ENCODE measurements around the gene UNC5C.

Gene UNC5C

DNA sequence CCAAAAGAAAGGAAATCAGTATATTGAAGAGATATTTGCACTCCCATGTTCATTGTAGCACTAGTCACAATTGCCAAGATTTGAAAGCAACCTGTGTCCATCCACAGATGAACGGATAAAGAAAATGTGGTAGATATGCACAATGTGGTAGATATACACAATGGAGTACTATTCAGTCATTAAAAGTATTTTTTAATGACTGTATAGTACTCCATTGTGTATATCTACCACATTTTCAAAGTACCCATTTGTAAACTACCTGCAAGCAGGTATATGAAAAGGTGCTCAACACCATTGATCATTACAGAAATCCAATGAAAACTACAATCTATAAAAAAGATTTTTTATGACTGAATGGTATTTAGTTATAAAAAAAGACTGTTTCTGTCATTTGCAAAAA is 200.4 kb downstream of the UNC5C start:
- no peak for DNase-seq (ENCODE audit: low read depth in 2 of 2)

DNA sequence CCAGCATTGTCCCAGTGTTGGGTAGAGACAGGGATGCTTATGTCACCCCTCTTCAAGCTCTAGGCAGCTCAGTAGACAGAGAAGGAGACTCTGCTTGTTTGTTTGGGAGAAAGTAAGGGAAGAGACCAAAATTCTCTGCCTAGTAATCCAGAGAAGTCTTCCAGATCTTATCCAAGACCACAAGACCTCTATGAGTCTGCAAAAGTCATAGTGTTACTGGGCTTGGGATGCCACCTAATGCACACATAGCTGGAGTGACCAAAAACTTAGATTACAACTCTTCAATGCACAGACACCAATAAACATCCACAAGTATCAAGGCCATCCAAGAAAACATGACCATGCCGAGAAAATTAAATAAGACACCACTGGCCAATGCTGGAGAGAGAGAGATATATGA is 205.5 kb downstream of the UNC5C start:
- no peak for DNase-seq (ENCODE audit: low read depth in 2 of 2)

DNA sequence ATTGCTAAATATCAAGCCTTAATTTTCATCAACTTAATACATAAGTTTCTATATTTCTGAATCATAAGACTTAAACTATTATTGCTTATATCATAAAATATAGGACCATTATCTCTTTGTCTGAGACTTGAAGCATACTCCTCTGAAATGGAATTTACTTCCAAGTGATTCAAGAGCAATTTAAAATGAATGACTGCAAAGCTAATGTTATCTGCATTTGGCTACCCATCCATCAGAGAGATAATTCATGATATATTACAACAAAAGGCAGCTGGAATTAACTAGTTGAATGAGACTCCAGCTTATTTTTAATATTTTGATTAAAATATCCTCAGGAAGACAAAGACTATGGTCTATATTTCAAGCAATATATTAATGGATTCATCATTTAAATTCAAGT is 208.6 kb downstream of the UNC5C start:
- DNase-seq (ENCODE audit: low read depth in 2 of 2) = no peak

DNA sequence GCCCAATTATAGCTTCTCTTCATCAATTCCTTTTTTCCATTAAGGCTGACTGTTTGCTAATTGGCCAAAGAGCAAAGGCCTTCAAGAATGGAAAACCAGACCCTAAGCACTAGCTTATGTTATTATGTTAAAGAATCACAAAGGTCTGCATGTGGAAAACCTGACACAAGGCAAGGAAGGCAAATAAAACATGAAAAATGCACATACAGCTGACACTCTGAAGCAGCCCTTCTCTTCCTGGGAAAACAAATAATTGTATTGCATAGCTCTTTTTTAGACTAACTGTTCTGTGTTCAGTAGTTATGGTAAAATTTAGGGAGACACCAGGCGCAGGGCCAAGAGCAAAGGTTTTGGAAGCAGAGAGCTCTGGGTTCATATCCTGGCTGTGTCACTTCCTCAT is 223.1 kb downstream of the UNC5C start:
- no peak for DNase-seq (ENCODE audit: low read depth in 2 of 2)

DNA sequence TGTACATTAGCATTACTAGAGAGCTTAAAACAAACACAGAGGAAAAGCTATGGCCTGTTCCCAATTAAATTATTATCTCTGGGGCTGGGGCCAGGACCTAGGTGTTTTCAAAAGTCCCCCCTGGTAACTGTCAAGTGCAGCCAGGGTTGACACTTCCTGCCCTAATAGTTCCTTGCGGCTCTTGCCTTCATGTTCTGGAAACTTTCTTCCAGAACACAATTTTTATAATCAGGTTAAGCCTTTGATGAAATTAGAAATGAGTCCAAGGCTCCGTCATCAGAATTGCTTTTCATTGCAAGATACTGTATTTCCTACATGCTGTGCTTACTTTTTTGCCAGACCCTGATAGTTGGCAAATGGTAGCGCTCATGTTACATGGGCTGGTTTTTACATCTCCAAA is 229.6 kb downstream of the UNC5C start:
- no peak for DNase-seq (ENCODE audit: low read depth in 2 of 2)

DNA sequence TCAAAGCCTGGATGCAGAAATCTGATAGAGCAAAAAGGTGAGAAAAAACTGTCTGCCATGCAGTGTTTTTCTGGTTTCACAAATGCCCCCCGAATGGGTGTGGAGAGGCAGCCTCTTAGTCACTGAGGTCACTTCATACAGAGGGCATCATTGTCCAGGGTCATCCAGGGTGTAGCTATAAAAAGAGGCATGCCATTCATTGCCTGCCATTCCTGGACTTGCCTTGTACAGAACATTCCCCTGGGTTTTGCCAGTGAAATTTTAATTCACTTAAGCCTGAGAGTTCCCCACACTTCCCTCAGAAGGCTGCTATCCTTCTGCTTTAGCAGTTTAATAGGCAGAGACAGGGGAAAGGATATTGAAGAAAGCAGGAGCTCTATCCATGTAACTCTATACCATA is 230.3 kb downstream of the UNC5C start:
- DNase-seq (ENCODE audit: low read depth in 2 of 2) = no peak

DNA sequence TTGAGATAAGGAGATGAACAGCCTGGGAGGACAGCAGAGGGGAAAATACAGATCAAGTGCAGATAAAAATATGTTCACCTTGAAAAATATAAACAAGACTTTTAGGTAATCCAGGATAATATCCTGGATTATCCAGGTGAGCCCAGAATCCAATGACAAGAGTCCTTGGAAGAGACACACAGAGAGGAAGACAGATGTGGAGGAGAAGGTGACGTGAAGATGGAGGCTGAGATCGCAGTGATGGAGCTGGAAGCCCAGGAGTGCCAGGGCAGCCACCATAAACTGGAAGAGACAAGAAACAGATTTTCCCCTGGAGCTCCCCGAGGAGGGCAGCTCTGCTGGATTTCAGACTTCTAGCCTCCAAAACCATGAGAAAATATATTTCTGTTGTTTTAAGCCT is 230.7 kb downstream of the UNC5C start:
- no peak for DNase-seq (ENCODE audit: low read depth in 2 of 2)

DNA sequence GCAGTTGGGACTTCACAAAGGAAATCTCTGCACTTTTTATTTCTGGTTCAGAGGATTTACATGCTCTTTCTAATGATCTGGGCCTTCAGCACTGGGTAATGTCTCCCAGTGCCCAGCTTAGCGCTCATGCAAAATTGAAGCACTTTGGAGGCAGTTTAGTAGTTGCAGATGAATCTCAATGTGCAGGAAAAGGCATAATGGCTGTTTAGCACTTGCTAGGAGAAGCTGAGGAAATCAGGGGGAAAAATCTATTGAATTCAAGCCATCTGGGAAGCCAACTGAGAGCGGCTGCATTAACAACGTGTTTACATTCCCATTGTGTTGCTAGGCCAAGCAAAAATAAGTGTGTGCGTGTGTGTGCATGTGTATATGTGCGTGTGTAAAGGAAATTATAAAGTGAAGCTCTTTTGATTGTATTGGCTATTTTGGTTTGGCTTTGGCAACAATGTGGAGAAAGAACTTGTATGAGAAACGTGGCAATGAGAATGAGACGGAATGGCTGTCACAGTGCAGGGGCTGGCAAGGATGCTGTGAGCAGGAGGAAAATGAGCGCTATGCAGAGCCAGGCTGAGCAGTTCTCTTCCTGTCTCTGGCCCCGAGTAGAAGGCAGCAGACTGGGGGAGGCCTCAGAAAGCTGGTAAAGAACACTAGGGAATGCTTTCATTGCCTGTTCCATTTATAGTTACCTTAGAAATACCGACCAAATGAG is 231.5 kb downstream of the UNC5C start:
- DNase-seq (ENCODE audit: low read depth in 2 of 2) = no peak

DNA sequence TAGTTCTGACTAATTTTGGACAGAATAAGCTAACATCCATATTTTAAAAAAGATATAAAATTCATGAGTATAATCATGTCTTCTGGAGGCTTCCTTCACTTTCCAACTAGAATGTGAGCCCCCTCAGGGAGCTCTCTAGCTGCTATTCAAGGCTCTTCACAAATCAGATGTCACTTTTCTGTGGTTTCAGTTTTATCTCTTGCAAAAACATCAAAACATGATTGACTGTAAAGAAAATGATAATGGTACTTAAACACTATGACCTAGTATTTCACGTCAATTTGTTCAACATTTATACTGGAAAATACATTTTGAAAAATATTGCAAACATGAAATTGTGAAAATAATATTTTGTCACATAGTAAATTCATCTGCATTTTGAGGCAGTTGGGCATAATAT is 234.2 kb downstream of the UNC5C start:
- no peak for DNase-seq (ENCODE audit: low read depth in 2 of 2)

DNA sequence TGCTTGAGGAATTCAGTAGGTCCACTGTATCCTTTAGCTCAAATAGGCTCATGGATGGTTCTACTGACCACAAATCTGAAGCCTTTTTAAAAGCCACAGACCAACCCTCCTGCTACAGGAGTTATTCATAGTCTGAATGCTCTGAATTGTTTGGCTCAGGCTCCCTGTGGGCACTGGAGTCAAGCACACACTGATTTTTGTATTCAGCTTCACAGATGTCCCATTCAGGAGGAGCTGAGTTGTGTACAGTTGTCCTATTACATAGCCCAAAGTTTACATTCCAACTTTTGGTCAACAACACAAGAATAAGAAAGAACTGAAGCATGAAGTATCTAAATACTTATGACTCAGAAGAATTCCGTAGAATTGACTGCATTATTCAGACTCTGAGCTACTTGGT is 243.9 kb downstream of the UNC5C start:
- no peak for DNase-seq (ENCODE audit: low read depth in 2 of 2)

DNA sequence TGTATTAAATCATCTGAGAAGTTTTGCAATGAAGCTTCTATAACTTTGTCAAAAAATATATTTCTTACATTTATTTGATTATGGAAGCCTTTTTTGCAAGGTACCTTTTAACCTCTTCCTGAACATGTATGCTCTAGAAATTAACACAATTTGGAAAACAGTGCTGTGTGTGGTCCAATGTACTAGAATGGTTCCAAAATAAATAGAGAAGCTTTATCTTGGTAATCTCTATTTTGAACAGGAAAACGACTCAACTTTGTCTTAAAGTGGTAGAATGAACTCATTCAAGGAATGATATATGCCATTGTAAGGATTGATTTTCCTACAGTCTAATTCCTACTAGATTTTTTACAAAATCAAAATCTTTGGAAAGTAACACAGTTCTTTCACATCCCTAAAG is 248.5 kb downstream of the UNC5C start:
- no peak for DNase-seq (ENCODE audit: low read depth in 2 of 2)

DNA sequence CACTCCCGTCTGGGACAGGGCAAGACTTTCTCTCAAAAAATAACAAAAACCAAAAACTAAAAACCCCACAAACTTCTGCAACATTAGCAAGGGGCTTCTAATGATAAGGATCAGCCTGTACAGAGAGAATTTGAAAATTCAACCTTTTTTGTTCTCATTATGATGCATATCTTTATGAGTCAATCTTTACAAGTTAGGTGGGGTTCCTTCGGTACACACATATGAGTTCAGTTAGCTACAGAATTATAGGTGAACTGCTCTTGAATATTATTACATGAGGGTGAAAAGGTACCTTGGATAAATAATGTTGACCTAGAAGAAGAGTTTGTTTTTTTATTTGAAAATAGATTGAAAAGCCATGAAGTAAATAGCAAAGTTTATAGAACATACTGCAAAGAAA is 252.7 kb downstream of the UNC5C start:
- DNase-seq (ENCODE audit: low read depth in 2 of 2) = no peak

DNA sequence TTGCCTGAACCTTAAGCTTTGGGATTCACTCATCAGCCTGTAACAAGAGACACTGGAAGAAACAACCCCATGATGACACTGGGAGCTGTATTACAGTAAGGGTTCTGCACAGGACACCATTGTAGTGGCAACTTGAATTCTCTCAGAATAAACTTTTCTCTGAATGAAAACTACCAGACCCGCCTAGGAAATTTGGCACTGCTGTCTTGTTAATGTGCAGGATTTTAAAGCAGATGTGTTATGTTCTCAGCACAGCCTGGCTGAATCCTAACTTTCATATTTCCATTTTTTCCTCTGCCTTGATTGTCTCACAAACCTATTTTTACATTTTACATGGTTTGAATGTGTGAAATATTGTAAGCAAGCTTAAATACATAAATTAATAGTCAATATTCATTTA is 253.6 kb downstream of the UNC5C start:
- DNase-seq (ENCODE audit: low read depth in 2 of 2) = no peak

DNA sequence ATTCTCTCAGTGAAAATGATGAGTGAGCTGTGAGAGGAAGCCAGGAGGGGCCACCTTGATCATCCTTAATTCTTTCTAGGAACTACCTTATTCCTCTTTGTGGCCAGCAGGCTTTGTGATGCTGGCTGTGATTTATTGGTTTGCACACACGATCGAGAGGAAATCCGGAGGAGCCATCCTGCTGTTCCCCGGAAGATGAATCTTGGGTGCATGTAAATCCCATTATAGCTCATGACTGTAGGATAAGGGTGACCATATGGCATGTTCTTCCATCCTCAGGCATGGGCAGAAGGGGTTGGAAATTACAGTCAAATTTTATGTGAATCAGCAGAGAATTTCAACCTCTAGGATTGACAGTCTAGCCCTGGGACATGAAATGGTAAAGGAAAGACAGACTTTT is 254.5 kb downstream of the UNC5C start:
- no peak for DNase-seq (ENCODE audit: low read depth in 2 of 2)

DNA sequence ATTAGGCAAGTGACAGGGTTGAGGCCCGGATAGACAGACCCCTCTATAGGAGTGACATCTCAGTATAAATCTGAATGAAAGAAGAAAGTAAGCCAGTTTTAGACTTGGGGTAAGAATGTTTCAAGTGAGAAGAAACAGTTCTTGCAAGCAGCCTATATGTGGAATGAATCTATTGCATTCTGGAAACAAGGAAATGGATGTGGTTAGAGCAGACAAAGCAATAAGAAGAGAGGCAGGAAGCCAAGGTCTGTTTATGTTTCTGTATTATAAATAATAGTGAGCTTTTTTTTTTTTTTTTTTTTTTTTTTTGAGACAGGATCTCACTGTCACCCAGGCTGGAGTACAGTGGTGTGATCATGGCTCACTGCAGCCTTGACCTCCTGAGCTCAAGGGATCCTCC is 255.8 kb downstream of the UNC5C start:
- no peak for DNase-seq (ENCODE audit: low read depth in 2 of 2)

DNA sequence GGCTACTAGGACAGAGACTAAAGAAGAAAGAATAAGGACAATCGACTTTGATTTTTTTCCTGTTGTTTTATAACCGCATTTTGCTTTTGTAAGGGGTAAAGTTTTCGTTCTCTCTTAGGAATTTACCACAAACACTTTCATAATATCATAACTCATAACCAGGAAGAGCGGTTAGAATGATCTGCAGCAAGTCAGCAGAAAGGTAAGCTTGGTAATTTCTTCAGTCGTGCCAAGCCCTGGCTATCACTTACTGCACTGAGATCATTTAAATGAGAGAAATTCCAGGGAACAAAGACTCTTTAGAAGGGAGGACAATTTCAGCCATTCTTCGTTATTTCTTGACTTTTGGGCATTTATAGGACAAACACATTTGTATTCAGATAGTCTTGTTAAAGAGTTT is 258.1 kb downstream of the UNC5C start:
- no peak for DNase-seq (ENCODE audit: low read depth in 2 of 2)

DNA sequence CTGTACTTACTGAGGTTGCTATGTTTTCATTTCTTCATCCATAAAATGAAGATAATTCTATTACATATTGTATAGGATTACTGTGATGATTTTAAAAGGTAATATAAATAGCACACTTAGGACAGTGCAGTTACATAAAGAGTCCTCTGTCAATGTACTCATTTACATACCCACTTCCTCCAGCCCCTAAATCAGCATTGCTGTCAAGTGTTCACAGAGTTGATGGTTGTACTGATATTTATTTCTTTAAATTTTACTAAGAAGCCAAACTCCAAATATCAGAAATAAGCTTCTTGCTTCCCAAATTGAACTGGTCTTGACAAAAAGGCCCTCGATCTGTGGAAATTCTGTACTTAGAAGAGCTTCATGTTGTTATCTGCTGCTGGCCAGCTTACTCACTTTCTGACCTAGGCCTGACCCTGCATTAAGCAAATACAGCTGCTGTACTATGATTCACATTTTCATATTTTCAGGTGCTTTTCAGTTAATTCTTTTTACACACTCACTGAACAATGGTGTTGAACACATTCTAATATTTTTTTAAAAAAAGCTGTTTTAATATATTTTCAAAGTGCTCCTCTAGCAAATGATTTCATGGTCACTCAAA is 259.6 kb downstream of the UNC5C start:
- DNase-seq (ENCODE audit: low read depth in 2 of 2) = no peak

DNA sequence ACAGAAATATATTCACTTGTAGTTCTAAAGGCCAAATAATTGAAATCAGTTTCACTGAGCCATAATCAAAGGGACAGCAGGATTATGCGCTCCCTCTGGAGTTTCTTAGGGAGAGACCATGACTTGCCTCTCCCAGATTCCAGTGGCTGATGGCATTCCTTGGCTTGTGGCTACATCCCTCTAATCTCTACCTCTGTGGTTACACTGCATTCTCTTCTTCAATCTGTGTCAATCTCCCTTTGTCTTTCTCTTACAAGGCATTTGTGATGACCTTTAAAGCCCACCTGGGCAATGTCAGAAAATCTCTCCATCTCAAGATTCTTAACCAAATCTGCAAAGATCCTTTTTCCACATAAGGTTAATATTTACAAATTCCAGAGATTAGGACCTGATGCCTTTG is 260.2 kb downstream of the UNC5C start:
- no peak for DNase-seq (ENCODE audit: low read depth in 2 of 2)

DNA sequence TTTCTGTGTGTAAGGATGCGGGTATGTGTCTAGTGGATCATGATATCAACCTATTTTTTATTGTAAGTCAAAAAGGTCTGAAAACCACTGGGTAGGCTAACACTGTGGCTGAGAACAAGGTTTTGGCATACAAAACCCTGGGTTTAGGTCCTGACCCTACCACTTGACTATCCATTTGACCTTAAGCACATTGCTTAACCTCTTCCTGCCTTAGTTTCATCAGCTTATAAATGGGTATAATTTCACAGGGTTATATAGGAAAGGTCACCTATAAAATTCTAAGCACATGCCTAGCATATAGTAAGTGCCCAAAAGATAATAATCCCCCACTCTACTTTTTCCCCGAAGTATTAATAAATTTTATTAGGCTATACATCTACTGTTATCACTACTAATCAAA is 263.0 kb downstream of the UNC5C start:
- DNase-seq (ENCODE audit: low read depth in 2 of 2) = no peak

DNA sequence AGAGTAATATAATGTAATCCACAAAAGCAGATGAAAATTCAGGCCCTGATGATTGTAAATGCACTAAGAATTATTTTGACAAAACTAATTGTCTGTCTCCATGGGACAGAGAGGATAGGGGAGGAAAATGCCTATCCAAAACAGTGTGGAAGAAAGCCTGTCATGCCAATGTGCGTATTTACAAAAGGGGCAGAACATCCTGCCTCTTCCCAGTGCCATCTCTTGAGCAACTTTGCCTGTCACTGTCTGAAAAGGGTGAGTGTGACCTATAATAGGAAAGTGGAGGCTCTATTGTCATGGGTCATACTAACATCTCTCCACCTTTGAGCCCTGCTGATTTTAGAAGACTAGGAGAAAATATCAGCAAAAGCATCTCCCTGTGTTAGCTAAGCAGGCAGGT is 264.1 kb downstream of the UNC5C start:
- DNase-seq (ENCODE audit: low read depth in 2 of 2) = no peak

DNA sequence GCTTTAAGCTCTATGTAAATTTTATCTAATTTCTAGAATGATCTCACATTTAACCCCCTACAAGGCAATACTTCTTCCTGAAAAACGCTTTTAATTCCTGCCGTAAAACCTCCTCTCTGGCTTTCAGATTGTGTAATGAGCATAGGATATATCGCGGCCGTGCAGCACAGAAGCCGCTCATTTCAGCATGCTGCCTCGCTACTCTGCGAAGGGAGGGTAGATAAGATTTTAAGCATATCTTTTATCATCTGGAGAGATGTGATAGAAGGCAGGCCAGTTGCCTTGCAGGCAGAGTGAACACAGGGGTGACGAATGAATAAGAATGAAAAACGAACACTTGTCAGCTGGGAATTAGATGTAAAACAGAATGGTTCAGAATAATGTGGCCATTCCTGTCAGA is 265.5 kb downstream of the UNC5C start:
- DNase-seq (ENCODE audit: low read depth in 2 of 2) = no peak

DNA sequence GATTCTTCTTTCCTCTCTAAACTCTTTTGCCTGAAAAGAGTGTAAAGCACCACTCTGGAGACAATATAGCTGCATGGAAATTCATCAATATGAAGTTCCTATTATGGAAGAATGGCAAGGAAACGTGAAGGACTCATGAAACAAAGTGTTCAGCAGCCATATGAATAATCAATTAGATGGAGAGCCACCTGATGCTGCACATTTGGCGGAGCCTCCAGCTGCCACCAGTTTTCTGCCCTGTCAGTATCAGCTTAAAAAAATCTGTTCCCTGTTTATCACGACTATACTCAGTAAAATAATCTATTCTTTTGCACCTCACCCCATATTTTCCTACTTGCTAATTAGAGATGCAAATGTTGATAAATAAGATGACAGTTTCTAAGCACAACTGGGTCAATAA is 276.0 kb downstream of the UNC5C start:
- no peak for DNase-seq (ENCODE audit: low read depth in 2 of 2)

DNA sequence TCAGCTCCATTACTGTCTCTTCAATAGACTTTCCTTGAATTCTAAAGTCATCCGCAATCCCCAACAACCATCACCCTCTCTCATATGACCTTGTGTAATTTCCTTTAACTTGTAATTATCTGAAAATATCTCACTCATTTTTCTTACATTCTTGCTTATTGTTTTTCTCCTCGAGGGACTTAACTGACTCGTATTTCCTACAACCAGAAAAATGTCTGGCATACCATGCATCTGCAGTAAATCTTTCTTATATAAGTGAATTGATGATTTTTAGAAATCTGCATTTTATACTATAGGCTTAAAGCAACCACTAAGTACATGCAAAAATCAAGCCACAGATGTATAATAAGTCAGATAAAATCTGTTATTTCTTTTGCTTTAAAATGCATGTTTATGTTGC is 276.7 kb downstream of the UNC5C start:
- DNase-seq (ENCODE audit: low read depth in 2 of 2) = no peak

Measured in stimulated activated CD4-positive, alpha-beta T cell treated with anti-CD3 and anti-CD28 coated beads, Interleukin-1b, Interleukin-23, amount 100 ng/mL, for 4 hours (primary cell).